HEK293 (cell line): ENCODE results near the gene TCOF1.

Source experiments
- CTCF ChIA-PET: fragments of 350-600 bp; formaldehyde crosslinking; extraction: SDS; loops from one replicate; lab custom pipeline; 2021; ENCODE audit warnings: antibody characterized with exemption; lab: Yijun Ruan, JAX
- POLR2A ChIA-PET: fragments of 300-600 bp; formaldehyde crosslinking; extraction: SDS; loops from one replicate; lab custom pipeline; 2020; ENCODE audit warnings: antibody characterized with exemption, inconsistent platforms; lab: Yijun Ruan, JAX
- H3K27ac ChIP-seq: fragments of 200-500 bp; sonication (Bioruptor generic); 2 replicates; pipeline ENCODE4 v1.5.1; 2014; ENCODE audit warnings: low read depth, low read length, control low read depth, inconsistent platforms; ENCODE audit errors: extremely low read depth
- H3K36me3 ChIP-seq, 2 experiments: fragments of 200-500 bp in 1 of 2; sonication (Bioruptor generic) in 1 of 2; 1 replicate in 1 of 2; 2 replicates in 1 of 2; pipeline ENCODE4 v1.5.1; 2014 to 2017; ENCODE audit warnings: inconsistent platforms in 2 of 2, low read length in 2 of 2; ENCODE audit not compliant: control insufficient read depth in 2 of 2, insufficient read depth in 1 of 2
- H3K4me1 ChIP-seq: fragments of 200-500 bp; sonication (Bioruptor generic); 2 replicates; pipeline ENCODE4 v1.5.1; 2014; ENCODE audit warnings: mild to moderate bottlenecking, low read length, inconsistent platforms; ENCODE audit not compliant: control insufficient read depth, insufficient read depth
- H3K4me3 ChIP-seq: 2 replicates; pipeline ENCODE4 v1.5.1; 2011; ENCODE audit warnings: low read depth, mild to moderate bottlenecking, control low read depth, low read length, moderate library complexity
- H3K9me3 ChIP-seq: fragments of 200-500 bp; sonication (Bioruptor generic); 2 replicates; pipeline ENCODE4 v1.5.1; 2014; ENCODE audit warnings: low read depth, low read length, inconsistent platforms; ENCODE audit not compliant: control insufficient read depth, insufficient read depth
- GLI2 ChIP-seq: fragments of 450-650 bp; formaldehyde crosslinking; IDR thresholded peaks from 2 replicates; pipeline ENCODE4; 2017; ENCODE audit warnings: missing biosample characterization, missing genetic modification characterization, low read depth, borderline replicate concordance
- GLIS1 ChIP-seq: fragments of 450-650 bp; formaldehyde crosslinking; IDR thresholded peaks from 2 replicates; pipeline ENCODE4 v1.5.1; 2016; ENCODE audit warnings: missing biosample characterization, missing genetic modification characterization
- IKZF3 ChIP-seq: fragments of 450-650 bp; IDR thresholded peaks from 2 replicates; pipeline ENCODE4 v1.5.0; 2018; ENCODE audit warnings: missing biosample characterization, mild to moderate bottlenecking, missing genetic modification characterization, moderate library complexity
- KLF7 ChIP-seq: fragments of 450-650 bp; formaldehyde crosslinking; IDR thresholded peaks from 2 replicates; pipeline ENCODE4 v1.5.1; 2016; ENCODE audit warnings: missing biosample characterization, missing genetic modification characterization, borderline replicate concordance
- PRDM2 ChIP-seq: fragments of 450-650 bp; formaldehyde crosslinking; IDR thresholded peaks from 2 replicates; pipeline ENCODE4 v1.5.1; 2016; ENCODE audit warnings: missing biosample characterization, missing genetic modification characterization, borderline replicate concordance
- ZBTB20 ChIP-seq: fragments of 450-650 bp; formaldehyde crosslinking; IDR thresholded peaks from 2 replicates; pipeline ENCODE4 v1.5.1; 2016; ENCODE audit warnings: missing biosample characterization, missing genetic modification characterization
- ZFP37 ChIP-seq: fragments of 450-650 bp; formaldehyde crosslinking; IDR thresholded peaks from 2 replicates; pipeline ENCODE4 v1.5.1; 2016; ENCODE audit warnings: missing biosample characterization, missing genetic modification characterization
- ZNF140 ChIP-seq: fragments of 450-650 bp; formaldehyde crosslinking; IDR thresholded peaks from 2 replicates; pipeline ENCODE4 v1.5.1; 2016; ENCODE audit warnings: missing biosample characterization, missing genetic modification characterization
- ZNF19 ChIP-seq: fragments of 450-650 bp; formaldehyde crosslinking; IDR thresholded peaks from 2 replicates; pipeline ENCODE4; 2016; ENCODE audit warnings: missing biosample characterization, missing genetic modification characterization, low read depth
- ZNF211 ChIP-seq: fragments of 450-650 bp; formaldehyde crosslinking; IDR thresholded peaks from 2 replicates; pipeline ENCODE4 v1.5.1; 2016; ENCODE audit warnings: low read depth, missing biosample characterization, missing genetic modification characterization
- ZNF274 ChIP-seq, 2 experiments: fragments of 200-500 bp in 1 of 2; fragments of 450-650 bp in 1 of 2; sonication (Bioruptor generic) in 1 of 2; formaldehyde crosslinking in 1 of 2; IDR thresholded peaks; 2 replicates each; pipeline versions ENCODE4 v1.5.1 to v1.6.1; 2014 to 2016; ENCODE audit warnings: borderline replicate concordance in 1 of 2, inconsistent platforms in 1 of 2, low read length in 1 of 2, missing biosample characterization in 1 of 2, missing genetic modification characterization in 1 of 2
- ZNF433 ChIP-seq: fragments of 450-650 bp; formaldehyde crosslinking; IDR thresholded peaks from 2 replicates; pipeline ENCODE4 v1.5.1; 2016; ENCODE audit warnings: missing biosample characterization, missing genetic modification characterization, low read depth
- ZNF449 ChIP-seq: fragments of 450-650 bp; formaldehyde crosslinking; IDR thresholded peaks from 2 replicates; pipeline ENCODE4 v1.5.1; 2017; ENCODE audit warnings: missing biosample characterization, mild to moderate bottlenecking, missing genetic modification characterization, moderate library complexity
- ZNF549 ChIP-seq: fragments of 450-650 bp; IDR thresholded peaks from 2 replicates; pipeline ENCODE4 v1.5.1; 2018; ENCODE audit warnings: missing biosample characterization, missing genetic modification characterization, mild to moderate bottlenecking, inconsistent platforms, moderate library complexity
- ZNF555 ChIP-seq: fragments of 450-650 bp; formaldehyde crosslinking; conservative IDR thresholded peaks from 2 replicates; pipeline ENCODE4 v1.5.1; 2017; ENCODE audit warnings: missing biosample characterization, mild to moderate bottlenecking, missing genetic modification characterization, inconsistent platforms
- ZNF571 ChIP-seq: fragments of 450-650 bp; formaldehyde crosslinking; IDR thresholded peaks from 2 replicates; pipeline ENCODE4 v1.5.0; 2017; ENCODE audit warnings: missing biosample characterization, missing genetic modification characterization
- ZNF610 ChIP-seq: fragments of 450-650 bp; formaldehyde crosslinking; IDR thresholded peaks from 2 replicates; pipeline ENCODE4 v1.5.1; 2016; ENCODE audit warnings: missing biosample characterization, missing genetic modification characterization, borderline replicate concordance
- ZNF621 ChIP-seq: fragments of 450-650 bp; formaldehyde crosslinking; IDR thresholded peaks from 2 replicates; pipeline ENCODE4 v1.5.1; 2017; ENCODE audit warnings: missing biosample characterization, missing genetic modification characterization
- ZNF629 ChIP-seq: fragments of 450-650 bp; formaldehyde crosslinking; IDR thresholded peaks from 2 replicates; pipeline ENCODE4 v1.5.1; 2017; ENCODE audit warnings: missing biosample characterization, missing genetic modification characterization
- ZNF747 ChIP-seq: fragments of 450-650 bp; formaldehyde crosslinking; IDR thresholded peaks from 2 replicates; pipeline ENCODE4 v1.5.1; 2016; ENCODE audit warnings: missing biosample characterization, missing genetic modification characterization
- ZNF792 ChIP-seq: fragments of 450-650 bp; formaldehyde crosslinking; IDR thresholded peaks from 2 replicates; pipeline ENCODE4 v1.5.1; 2016; ENCODE audit warnings: missing biosample characterization, missing genetic modification characterization
- ZSCAN16 ChIP-seq: fragments of 450-650 bp; formaldehyde crosslinking; IDR thresholded peaks from 2 replicates; pipeline ENCODE4 v1.5.1; 2016; ENCODE audit warnings: missing biosample characterization, missing genetic modification characterization
- TF ChIP-seq, protein P1 (sequence below): fragments of 450-650 bp; formaldehyde crosslinking; IDR thresholded peaks from 2 replicates; pipeline ENCODE4 v1.5.1; 2016; ENCODE audit warnings: missing biosample characterization, missing genetic modification characterization
- TF ChIP-seq, protein P2 (sequence below): fragments of 450-650 bp; IDR thresholded peaks from 2 replicates; pipeline ENCODE4 v1.5.1; 2018; ENCODE audit warnings: missing biosample characterization, mild to moderate bottlenecking, missing genetic modification characterization
- TF ChIP-seq, protein P3 (sequence below): fragments of 450-650 bp; formaldehyde crosslinking; IDR thresholded peaks from 2 replicates; pipeline ENCODE4 v1.5.1; 2017; ENCODE audit warnings: missing biosample characterization, missing genetic modification characterization

The TCOF1 gene

DNA sequence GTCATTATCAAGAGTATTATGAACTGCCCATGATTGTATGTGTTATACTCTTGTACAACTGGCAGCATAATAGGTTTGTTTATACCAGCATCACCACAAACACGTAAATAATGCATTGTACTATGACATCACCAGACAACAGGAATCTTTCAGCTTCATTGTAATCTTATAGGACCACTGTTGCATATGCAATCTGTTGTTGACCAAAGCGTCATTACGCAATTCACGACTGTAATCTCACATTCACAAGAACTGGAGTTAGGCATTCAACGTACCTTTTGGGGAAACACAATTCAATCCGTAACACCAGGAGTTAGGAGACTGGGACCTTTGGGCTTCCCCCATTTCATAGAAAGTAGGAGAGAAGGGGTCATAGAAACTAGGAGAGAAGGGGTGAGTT lies 34.4 kb upstream of the TCOF1 start (continued):
- TF ChIP-seq, protein P1, sequence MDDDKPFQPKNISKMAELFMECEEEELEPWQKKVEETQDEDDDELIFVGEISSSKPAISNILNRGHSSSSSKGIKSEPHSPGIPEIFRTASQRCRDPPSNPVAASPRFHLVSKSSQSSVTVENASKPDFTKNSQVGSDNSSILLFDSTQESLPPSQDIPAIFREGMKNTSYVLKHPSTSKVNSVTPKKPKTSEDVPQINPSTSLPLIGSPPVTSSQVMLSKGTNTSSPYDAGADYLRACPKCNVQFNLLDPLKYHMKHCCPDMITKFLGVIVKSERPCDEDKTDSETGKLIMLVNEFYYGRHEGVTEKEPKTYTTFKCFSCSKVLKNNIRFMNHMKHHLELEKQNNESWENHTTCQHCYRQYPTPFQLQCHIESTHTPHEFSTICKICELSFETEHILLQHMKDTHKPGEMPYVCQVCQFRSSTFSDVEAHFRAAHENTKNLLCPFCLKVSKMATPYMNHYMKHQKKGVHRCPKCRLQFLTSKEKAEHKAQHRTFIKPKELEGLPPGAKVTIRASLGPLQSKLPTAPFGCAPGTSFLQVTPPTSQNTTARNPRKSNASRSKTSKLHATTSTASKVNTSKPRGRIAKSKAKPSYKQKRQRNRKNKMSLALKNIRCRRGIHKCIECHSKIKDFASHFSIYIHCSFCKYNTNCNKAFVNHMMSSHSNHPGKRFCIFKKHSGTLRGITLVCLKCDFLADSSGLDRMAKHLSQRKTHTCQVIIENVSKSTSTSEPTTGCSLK (tag by site-specific recombination): no peak
- no peak for TF ChIP-seq ZNF140 (tag by site-specific recombination)
- TF ChIP-seq ZNF19 (tag by site-specific recombination): no peak
- no peak for TF ChIP-seq ZNF629 (tag by site-specific recombination)
- TF ChIP-seq ZNF211 (tag by site-specific recombination): no peak
- TF ChIP-seq GLI2 (tag by site-specific recombination): no peak
- no peak for TF ChIP-seq ZNF610
- TF ChIP-seq, all 188 proteins: peak for 2

DNA sequence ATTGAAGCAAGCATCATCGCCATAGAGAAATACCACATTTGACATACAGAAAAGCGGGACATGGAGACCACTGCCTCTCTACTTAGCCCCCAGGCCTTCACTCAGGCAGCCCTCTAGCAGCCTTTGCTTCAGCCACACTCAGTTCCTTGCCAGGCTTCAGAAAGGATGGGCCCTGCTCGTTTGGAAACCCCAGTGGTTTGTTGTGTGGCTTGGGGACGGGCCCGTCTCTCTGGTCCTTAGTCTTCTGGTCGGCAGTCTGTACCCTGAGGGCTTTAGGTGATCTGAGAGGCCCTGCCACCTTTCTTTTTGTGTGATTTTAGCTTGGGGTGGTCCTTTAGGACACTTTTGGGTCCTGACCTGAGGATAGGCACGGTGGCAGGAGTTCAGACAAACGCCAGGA lies 33.7 kb upstream of the TCOF1 start:
- POLR2A ChIA-PET: no interaction called here
- CTCF ChIA-PET: interaction anchor here (0.5 kb wide), 1 partner anchor 111 kb away, joined by 3 read pairs; no protein-coding TSS in a partner anchor
- Histone ChIP-seq H3K9me3 (no peaks in the 10 kb centered on the region), H3K36me3 (no peaks in the 10 kb centered on the region), H3K4me1 (peaks cover 7% of the 10 kb centered on the region), H3K27ac (no peak overlapping the region), H3K4me3 (no peak overlapping the region)
- TF ChIP-seq, protein P2, sequence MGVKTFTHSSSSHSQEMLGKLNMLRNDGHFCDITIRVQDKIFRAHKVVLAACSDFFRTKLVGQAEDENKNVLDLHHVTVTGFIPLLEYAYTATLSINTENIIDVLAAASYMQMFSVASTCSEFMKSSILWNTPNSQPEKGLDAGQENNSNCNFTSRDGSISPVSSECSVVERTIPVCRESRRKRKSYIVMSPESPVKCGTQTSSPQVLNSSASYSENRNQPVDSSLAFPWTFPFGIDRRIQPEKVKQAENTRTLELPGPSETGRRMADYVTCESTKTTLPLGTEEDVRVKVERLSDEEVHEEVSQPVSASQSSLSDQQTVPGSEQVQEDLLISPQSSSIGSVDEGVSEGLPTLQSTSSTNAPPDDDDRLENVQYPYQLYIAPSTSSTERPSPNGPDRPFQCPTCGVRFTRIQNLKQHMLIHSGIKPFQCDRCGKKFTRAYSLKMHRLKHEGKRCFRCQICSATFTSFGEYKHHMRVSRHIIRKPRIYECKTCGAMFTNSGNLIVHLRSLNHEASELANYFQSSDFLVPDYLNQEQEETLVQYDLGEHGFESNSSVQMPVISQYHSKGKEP: no peak
- TF ChIP-seq, protein P3, sequence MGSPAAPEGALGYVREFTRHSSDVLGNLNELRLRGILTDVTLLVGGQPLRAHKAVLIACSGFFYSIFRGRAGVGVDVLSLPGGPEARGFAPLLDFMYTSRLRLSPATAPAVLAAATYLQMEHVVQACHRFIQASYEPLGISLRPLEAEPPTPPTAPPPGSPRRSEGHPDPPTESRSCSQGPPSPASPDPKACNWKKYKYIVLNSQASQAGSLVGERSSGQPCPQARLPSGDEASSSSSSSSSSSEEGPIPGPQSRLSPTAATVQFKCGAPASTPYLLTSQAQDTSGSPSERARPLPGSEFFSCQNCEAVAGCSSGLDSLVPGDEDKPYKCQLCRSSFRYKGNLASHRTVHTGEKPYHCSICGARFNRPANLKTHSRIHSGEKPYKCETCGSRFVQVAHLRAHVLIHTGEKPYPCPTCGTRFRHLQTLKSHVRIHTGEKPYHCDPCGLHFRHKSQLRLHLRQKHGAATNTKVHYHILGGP (tag by site-specific recombination): no peak
- TF ChIP-seq ZBTB20 (tag by site-specific recombination) (no peak), ZNF449 (tag by site-specific recombination) (no peak), ZNF549 (no peak), ZNF747 (tag by site-specific recombination) (no peak), IKZF3 (tag by site-specific recombination) (no peak), ZNF792 (tag by site-specific recombination) (no peak), ZNF571 (tag by site-specific recombination) (no peak), ZNF555 (tag by site-specific recombination) (no peak), ZNF621 (tag by site-specific recombination) (no peak), ZNF274 (IDR thresholded peaks at IDR 0.05; ENCODE audit: low read length) (no peak), ZNF274 (tag by site-specific recombination; IDR thresholded peaks at IDR 0.05; ENCODE audit: borderline replicate concordance) (no peak), ZFP37 (tag by site-specific recombination) (no peak), ZSCAN16 (tag by site-specific recombination) (no peak), PRDM2 (no peak), ZNF433 (tag by site-specific recombination) (no peak), GLIS1 (no peak), KLF7 (tag by site-specific recombination) (no peak)
